Endothelial cell of umbilical vein (primary cell): Measurements from ENCODE around the gene COL19A1. TPM values are rescaled to one million over a fixed set of nuclear protein-coding genes. Genes with fewer than 3 reads are reported as not detected.

Source experiments
- Bru-seq: library from RNA; stranded (reverse); fragments of 400-500 nt; gene quantifications from one replicate; lab custom pipeline; 2021; lab: Mats Ljungman, UMichigan
- BruChase-seq, 2 experiments: library from RNA; stranded (reverse); fragments of 400-500 nt; gene quantifications; one replicate each; lab custom pipeline; 2021; lab: Mats Ljungman, UMichigan
- BruUV-seq: library from RNA; stranded (reverse); fragments of 400-500 nt; replicated peaks from 2 replicates; lab custom pipeline; 2021; lab: Mats Ljungman, UMichigan
- CTCF ChIA-PET: fragments of 300-600, 350-600 bp; sonication (Branson Sonifier 250); formaldehyde crosslinking; loops from one replicate; lab custom pipeline; 2021; ENCODE audit warnings: antibody characterized with exemption, inconsistent platforms; lab: Charles Lee
- POLR2A ChIA-PET: fragments of 300-600, 350-600 bp; sonication (Branson Sonifier 250); formaldehyde crosslinking; loops from one replicate; lab custom pipeline; 2021; ENCODE audit warnings: antibody characterized with exemption, inconsistent platforms; lab: Charles Lee
- DNase-seq: peaks from one replicate; pipeline ENCODE4 v3.0.0-alpha.2; 2011; ENCODE audit warnings: low read depth, low spot score
- FAIRE-seq: peaks from 2 replicates; lab custom pipeline; 2011; peaks lifted over from hg19 to GRCh38; lab: Jason Lieb, UNC
- H2AFZ ChIP-seq: 2 replicates; pipeline ENCODE4 v1.6.0; 2012; ENCODE audit warnings: low read depth, low read length, control low read depth, inconsistent platforms
- H3K27ac ChIP-seq: 2 replicates; pipeline ENCODE4 v1.5.1; 2011; ENCODE audit warnings: low read depth, mild to moderate bottlenecking, control low read depth, low read length, moderate library complexity; ENCODE audit not compliant: insufficient read depth
- H3K27me3 ChIP-seq, 2 experiments: 2 replicates each; pipeline versions ENCODE4 v1.6.0 to v1.6.1; 2011; ENCODE audit warnings: low read length in 2 of 2, mixed read lengths in 1 of 2; ENCODE audit not compliant: control insufficient read depth in 2 of 2, insufficient read depth in 2 of 2
- H3K36me3 ChIP-seq, 2 experiments: 2 replicates in 1 of 2; 3 replicates in 1 of 2; pipeline ENCODE4 v1.5.1; 2011; ENCODE audit warnings: low read length in 2 of 2, mild to moderate bottlenecking in 1 of 2, moderate library complexity in 1 of 2; ENCODE audit not compliant: control insufficient read depth in 2 of 2, insufficient read depth in 2 of 2; ENCODE audit errors: extremely low read depth in 1 of 2
- H3K4me1 ChIP-seq: 3 replicates; pipeline ENCODE4 v1.5.1; 2011; ENCODE audit warnings: mild to moderate bottlenecking, low read length; ENCODE audit not compliant: control insufficient read depth, insufficient read depth; ENCODE audit errors: extremely low read depth
- H3K4me2 ChIP-seq: 2 replicates; pipeline ENCODE4 v1.6.1; 2011; ENCODE audit warnings: low read length, control low read depth, mixed read lengths; ENCODE audit not compliant: insufficient read depth
- H3K4me3 ChIP-seq, 3 experiments: fragments of 200-600 bp in 1 of 3; sonication (generic), shearing (Covaris generic) in 1 of 3; replicated peaks in 1 of 3; 2 replicates each; pipeline ENCODE4 v1.5.1; 2011 to 2016; ENCODE audit warnings: control low read depth in 3 of 3, low read length in 3 of 3, mild to moderate bottlenecking in 2 of 3, inconsistent platforms in 1 of 3, low read depth in 1 of 3, moderate library complexity in 1 of 3; ENCODE audit not compliant: insufficient read depth in 1 of 3
- H3K79me2 ChIP-seq: 2 replicates; pipeline ENCODE4 v1.6.0; 2012; ENCODE audit warnings: low read length, inconsistent platforms; ENCODE audit not compliant: control insufficient read depth, insufficient read depth
- H3K9ac ChIP-seq: replicated peaks from 2 replicates; pipeline ENCODE3; 2011; ENCODE audit warnings: low read length, control low read depth; ENCODE audit not compliant: insufficient read depth; ENCODE audit errors: extremely low read depth
- H3K9me1 ChIP-seq: replicated peaks from 3 replicates; pipeline ENCODE4 v1.6.0; 2011; ENCODE audit warnings: mild to moderate bottlenecking, low read length; ENCODE audit not compliant: control insufficient read depth, insufficient read depth; ENCODE audit errors: extremely low read depth
- H3K9me3 ChIP-seq: replicated peaks from 2 replicates; pipeline ENCODE4 v1.5.1; 2012; ENCODE audit warnings: low read length, inconsistent platforms; ENCODE audit not compliant: control insufficient read depth, insufficient read depth
- H4K20me1 ChIP-seq: replicated peaks from 2 replicates; pipeline ENCODE3; 2011; ENCODE audit warnings: mild to moderate bottlenecking, low read length; ENCODE audit not compliant: control insufficient read depth, insufficient read depth; ENCODE audit errors: extremely low read depth
- EZH2 ChIP-seq: IDR thresholded peaks from 2 replicates; pipeline ENCODE4 v1.6.1; 2012; ENCODE audit warnings: borderline replicate concordance, low read depth, mild to moderate bottlenecking, moderate library complexity, low read length, inconsistent platforms; ENCODE audit not compliant: severe bottlenecking
- FOS ChIP-seq: IDR thresholded peaks from 2 replicates; pipeline ENCODE4 v1.6.1; 2011; ENCODE audit warnings: mild to moderate bottlenecking, low read length, moderate library complexity, borderline replicate concordance; ENCODE audit not compliant: insufficient read depth
- GATA2 ChIP-seq: IDR thresholded peaks from 2 replicates; pipeline ENCODE4 v1.7.0; 2011; ENCODE audit warnings: low read depth, mild to moderate bottlenecking, moderate library complexity, mixed read lengths, low read length; ENCODE audit not compliant: insufficient read length, insufficient read depth
- JUN ChIP-seq: IDR thresholded peaks from 2 replicates; pipeline ENCODE4 v1.6.1; 2011; ENCODE audit warnings: borderline replicate concordance, low read depth; ENCODE audit not compliant: insufficient read length, insufficient read depth
- MYC ChIP-seq: IDR thresholded peaks from one replicate; pipeline ENCODE4 v1.6.1; 2011; ENCODE audit warnings: mild to moderate bottlenecking, low read depth, low read length
- POLR2A ChIP-seq: IDR thresholded peaks from 2 replicates; pipeline ENCODE4 v1.6.1; 2012; ENCODE audit warnings: low read depth, mild to moderate bottlenecking, control low read depth, low read length
- POLR2AphosphoS5 ChIP-seq: IDR thresholded peaks from 2 replicates; pipeline ENCODE4 v1.6.1; 2012; ENCODE audit warnings: low read depth, mild to moderate bottlenecking, control low read depth, low read length, moderate library complexity; ENCODE audit not compliant: insufficient read depth
- dilution Hi-C: fragments of 300-500 bp; cut with MboI; formaldehyde crosslinking; loops from one replicate; pipeline ENCODE4 v1.15.0; 2019; ENCODE audit warnings: low sequenced_read_pairs; ENCODE audit not compliant: extremely low pct_ligation_motif_present
- intact Hi-C: fragments of 100-400 bp; cut with micrococcal nuclease; formaldehyde crosslinking; loops from one replicate; pipeline ENCODE4 v1.10.0; 2022
- long read RNA-seq: library from polyadenylated mRNA; stranded (forward); transcript quantifications from one replicate; pipeline ENCODE4 v2.0.0, GENCODE V29; 2021
- polyA minus RNA-seq, 3 experiments: library from RNA; depleted of rRNA, polyadenylated mRNA; stranded (reverse); fragments of >200 nt; gene quantifications; 1 replicate in 1 of 3; 2 replicates in 2 of 3; pipeline ENCODE4 v1.2.3, GENCODE V29; 2011
- polyA plus RNA-seq, 4 experiments: library from polyadenylated mRNA; depleted of rRNA in 3 of 4; stranded (reverse) in 3 of 4; unstranded in 1 of 4; fragments of >200 nt; gene quantifications; 2 replicates each; pipeline versions ENCODE4 v1.2.1 to v1.2.3, GENCODE V29; 2011 to 2012; ENCODE audit warnings: missing spikeins in 1 of 4
- total RNA-seq: library from RNA; stranded (reverse); gene quantifications from 2 replicates; pipeline ENCODE4 v1.2.3, GENCODE V29; 2021
- TF ChIP-seq, protein P1 (sequence below), 2 donors: IDR thresholded peaks; 1 replicate in 1 of 2; 2 replicates in 1 of 2; pipeline ENCODE4 v1.5.1; 2011; ENCODE audit warnings: low read length in 2 of 2, mild to moderate bottlenecking in 2 of 2, moderate library complexity in 2 of 2, control low read depth in 1 of 2, inconsistent platforms in 1 of 2, low read depth in 1 of 2; ENCODE audit not compliant: insufficient read depth in 1 of 2; ENCODE audit errors: extremely low read depth in 1 of 2
- TF ChIP-seq, protein P2 (sequence below): IDR thresholded peaks from 2 replicates; pipeline ENCODE4 v1.6.1; 2011; ENCODE audit not compliant: insufficient read depth, insufficient read length

Gene COL19A1
- total RNA-seq (not detected in 2 replicates), polyA plus RNA-seq (not detected in 2 replicates), polyA minus RNA-seq (not detected in 2 replicates), Bru-seq, nascent RNA (percentile 1 among the genes with signal in this experiment), BruChase-seq, experiment 1, labeled RNA remaining after a 6-hour chase (percentile 1 among the genes with signal in this experiment), BruChase-seq, experiment 2, labeled RNA remaining after a 2-hour chase (percentile 1 among the genes with signal in this experiment)
- polyA plus RNA-seq (2011; cell fraction: cytosol; rRNA removed), result not detected in 2 replicates
- polyA plus RNA-seq (2011; cell fraction: nucleus; rRNA removed), result not detected in 2 replicates
- polyA plus RNA-seq (2012), result not detected in 2 replicates
- not detected for polyA minus RNA-seq (2011; cell fraction: cytosol; rRNA and poly(A)+ RNA removed)
- not detected in 2 replicates for polyA minus RNA-seq (2011; cell fraction: nucleus; rRNA and poly(A)+ RNA removed)
- long read RNA-seq, result 0 reads

DNA sequence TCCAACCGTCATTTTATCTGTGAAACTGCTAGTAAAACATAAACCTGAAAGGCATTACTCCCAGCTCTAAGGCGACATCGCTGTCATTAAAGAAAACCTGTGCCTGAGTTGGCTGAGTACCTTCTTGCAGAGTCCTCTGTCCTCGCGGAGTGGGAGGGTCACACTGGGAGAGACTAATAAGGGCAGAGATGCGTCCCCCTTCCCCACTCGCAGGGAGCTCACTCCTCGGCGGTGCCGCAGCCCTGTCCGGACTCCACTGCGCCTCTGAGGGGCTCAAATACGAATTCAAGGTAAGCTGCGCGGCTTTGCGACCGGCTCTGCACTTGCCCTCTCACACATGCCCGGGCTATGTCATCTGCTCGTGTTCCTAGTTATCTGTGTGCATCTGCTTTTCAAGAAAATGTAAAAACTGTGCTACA is at the start of gene COL19A1:
TSS of gene COL19A1 (plus strand) at position 206 of the 419 bp plus-strand sequence. CDS start 13,012 bp downstream, outside the sequence.
- peak within 1 kb of the TSS; percentile 90 for H2AFZ ChIP-seq
- dilution Hi-C loops, result no loop called here
- no peak within 1 kb of the TSS for H3K9ac ChIP-seq
- FAIRE-seq (no peak), DNase-seq (no peak)
- intact Hi-C loops, result no loop called here
- H3K27ac ChIP-seq, result no peak within 1 kb of the TSS
- peaks cover 7% of the 10 kb centered on the region for H3K4me1 ChIP-seq
- TF ChIP-seq POLR2A, result no peak
- no peak for TF ChIP-seq EZH2
- TF ChIP-seq, protein P1, sequence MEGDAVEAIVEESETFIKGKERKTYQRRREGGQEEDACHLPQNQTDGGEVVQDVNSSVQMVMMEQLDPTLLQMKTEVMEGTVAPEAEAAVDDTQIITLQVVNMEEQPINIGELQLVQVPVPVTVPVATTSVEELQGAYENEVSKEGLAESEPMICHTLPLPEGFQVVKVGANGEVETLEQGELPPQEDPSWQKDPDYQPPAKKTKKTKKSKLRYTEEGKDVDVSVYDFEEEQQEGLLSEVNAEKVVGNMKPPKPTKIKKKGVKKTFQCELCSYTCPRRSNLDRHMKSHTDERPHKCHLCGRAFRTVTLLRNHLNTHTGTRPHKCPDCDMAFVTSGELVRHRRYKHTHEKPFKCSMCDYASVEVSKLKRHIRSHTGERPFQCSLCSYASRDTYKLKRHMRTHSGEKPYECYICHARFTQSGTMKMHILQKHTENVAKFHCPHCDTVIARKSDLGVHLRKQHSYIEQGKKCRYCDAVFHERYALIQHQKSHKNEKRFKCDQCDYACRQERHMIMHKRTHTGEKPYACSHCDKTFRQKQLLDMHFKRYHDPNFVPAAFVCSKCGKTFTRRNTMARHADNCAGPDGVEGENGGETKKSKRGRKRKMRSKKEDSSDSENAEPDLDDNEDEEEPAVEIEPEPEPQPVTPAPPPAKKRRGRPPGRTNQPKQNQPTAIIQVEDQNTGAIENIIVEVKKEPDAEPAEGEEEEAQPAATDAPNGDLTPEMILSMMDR (IDR thresholded peaks at IDR 0.05; ENCODE audit: extremely low read depth in 1 of 2, insufficient read depth in 1 of 2, low read depth in 1 of 2, low read length in 2 of 2), result no peak
- no peak for TF ChIP-seq GATA2
- TF ChIP-seq POLR2AphosphoS5, result no peak
- no peak for TF ChIP-seq FOS
- TF ChIP-seq JUN, result no peak
- TF ChIP-seq, protein P2, sequence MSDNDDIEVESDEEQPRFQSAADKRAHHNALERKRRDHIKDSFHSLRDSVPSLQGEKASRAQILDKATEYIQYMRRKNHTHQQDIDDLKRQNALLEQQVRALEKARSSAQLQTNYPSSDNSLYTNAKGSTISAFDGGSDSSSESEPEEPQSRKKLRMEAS, result no peak
- TF ChIP-seq MYC, result no peak
- H3K36me3 ChIP-seq, result no peaks in the 10 kb centered on the region
- H3K79me2 ChIP-seq, result no peaks in the 10 kb centered on the region
- no peaks in the 10 kb centered on the region for H3K9me3 ChIP-seq
- ChIA-PET POLR2A (no interaction called here), CTCF (interaction anchor here (0.7 kb wide), 1 partner anchor 10 kb away, joined by 3 read pairs; no protein-coding TSS in a partner anchor)
- H3K4me2 ChIP-seq, result peak within 1 kb of the TSS; percentile 80
- peaks cover 22 to 44% of the 10 kb centered on the region in 2 experiments for H3K27me3 ChIP-seq
- peak within 1 kb of the TSS; percentile 30 to 42 (median 32) for H3K4me3 ChIP-seq
- no peaks in the 10 kb centered on the region for H3K9me1 ChIP-seq
- no TSS peak for BruUV-seq
- no peaks in the 10 kb centered on the region for H4K20me1 ChIP-seq
